ENCODE data around the gene TSFM.

The TSFM gene

GRCh38 chr12:57737467-57738460, 44.8 kb upstream of the TSFM start:
- no peaks in the 10 kb centered on the region for H3K27me3 ChIP-seq (ENCODE audit: control insufficient read depth, low read length)
- H3K9me3 ChIP-seq (ENCODE audit: control insufficient read depth, insufficient read depth, low read length) = no peaks in the 10 kb centered on the region
- no peak overlapping the region for H3K27ac ChIP-seq (ENCODE audit: low read depth, low read length)
- no peak overlapping the region for H3K4me2 ChIP-seq (ENCODE audit: low read length)
- no peaks in the 10 kb centered on the region for H4K20me1 ChIP-seq (ENCODE audit: control insufficient read depth, insufficient read depth, low read depth, low read length)
- H3K4me1 ChIP-seq (ENCODE audit: control insufficient read depth, low read length) = peaks cover 32% of the 10 kb centered on the region
- H3K36me3 ChIP-seq (ENCODE audit: control insufficient read depth, low read length) = peaks cover 17% of the 10 kb centered on the region
- H3K79me2 ChIP-seq (ENCODE audit: control insufficient read depth, low read length) = peaks cover 32% of the 10 kb centered on the region
- TF ChIP-seq, protein P1, sequence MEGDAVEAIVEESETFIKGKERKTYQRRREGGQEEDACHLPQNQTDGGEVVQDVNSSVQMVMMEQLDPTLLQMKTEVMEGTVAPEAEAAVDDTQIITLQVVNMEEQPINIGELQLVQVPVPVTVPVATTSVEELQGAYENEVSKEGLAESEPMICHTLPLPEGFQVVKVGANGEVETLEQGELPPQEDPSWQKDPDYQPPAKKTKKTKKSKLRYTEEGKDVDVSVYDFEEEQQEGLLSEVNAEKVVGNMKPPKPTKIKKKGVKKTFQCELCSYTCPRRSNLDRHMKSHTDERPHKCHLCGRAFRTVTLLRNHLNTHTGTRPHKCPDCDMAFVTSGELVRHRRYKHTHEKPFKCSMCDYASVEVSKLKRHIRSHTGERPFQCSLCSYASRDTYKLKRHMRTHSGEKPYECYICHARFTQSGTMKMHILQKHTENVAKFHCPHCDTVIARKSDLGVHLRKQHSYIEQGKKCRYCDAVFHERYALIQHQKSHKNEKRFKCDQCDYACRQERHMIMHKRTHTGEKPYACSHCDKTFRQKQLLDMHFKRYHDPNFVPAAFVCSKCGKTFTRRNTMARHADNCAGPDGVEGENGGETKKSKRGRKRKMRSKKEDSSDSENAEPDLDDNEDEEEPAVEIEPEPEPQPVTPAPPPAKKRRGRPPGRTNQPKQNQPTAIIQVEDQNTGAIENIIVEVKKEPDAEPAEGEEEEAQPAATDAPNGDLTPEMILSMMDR (IDR thresholded peaks at IDR 0.05; ENCODE audit: low read depth, low read length, poor library complexity, severe bottlenecking) = no peak
- TF ChIP-seq EZH2phosphoT487 (IDR thresholded peaks at IDR 0.05; ENCODE audit: borderline replicate concordance, low read length) = no peak
- no peaks in the 10 kb centered on the region; the same call in 1 of the 2 replicates for H3F3A ChIP-seq (ENCODE audit: control insufficient read depth, insufficient read depth)
- H3K9me2 ChIP-seq (replicated peaks; ENCODE audit: control insufficient read depth, low read length) = no peaks in the 10 kb centered on the region
- H3K4me3 ChIP-seq (ENCODE audit: low read length) = no peak overlapping the region

DNA sequence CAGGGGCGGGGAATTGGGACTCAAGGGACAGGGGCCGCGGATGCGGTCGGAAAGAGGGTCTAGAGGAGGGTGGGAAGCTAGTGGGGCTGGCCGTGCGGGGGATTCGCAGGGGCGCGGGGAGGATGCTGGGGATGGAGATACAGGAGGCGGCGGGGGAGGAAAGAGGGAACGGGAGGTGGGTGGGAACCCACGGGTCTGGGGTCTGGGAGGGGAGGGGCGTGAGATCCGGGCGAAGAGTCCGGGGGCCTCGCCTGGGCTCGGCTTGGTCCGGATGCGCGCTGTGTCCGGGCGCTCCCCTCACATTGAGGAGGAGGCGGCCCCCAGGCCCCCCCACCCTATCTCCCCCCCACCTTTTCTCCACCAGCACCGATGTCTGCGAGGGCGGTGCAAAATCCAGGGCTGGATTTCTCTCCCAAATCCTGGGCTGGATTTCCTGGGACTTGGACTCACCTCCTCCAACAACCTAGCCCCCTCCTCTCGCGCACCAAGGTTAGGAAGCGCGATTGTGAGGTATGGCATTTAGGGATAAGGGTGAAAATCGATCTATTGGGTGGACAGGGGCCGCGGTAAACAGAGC, 43.8 kb upstream of the TSFM start, which contains the start of gene AGAP2:
TSS of gene AGAP2 (minus strand) at position 82 of the 577 bp plus-strand sequence. CDS start 496 bp downstream, outside the sequence.
- H3K9me3 ChIP-seq (ENCODE audit: control insufficient read depth, insufficient read depth, low read length) = no peaks in the 10 kb centered on the region
- TF ChIP-seq, protein P1 (IDR thresholded peaks at IDR 0.05; ENCODE audit: low read depth, low read length, poor library complexity, severe bottlenecking) = no peak
- no peak for TF ChIP-seq EZH2phosphoT487 (IDR thresholded peaks at IDR 0.05; ENCODE audit: borderline replicate concordance, low read length)
- no peak within 1 kb of the TSS for H3K4me3 ChIP-seq (ENCODE audit: low read length)
- H3K4me2 ChIP-seq (ENCODE audit: low read length) = peak within 1 kb of the TSS; percentile 17; the same call in 1 of the 2 replicates
- peaks cover 32% of the 10 kb centered on the region for H3K79me2 ChIP-seq (ENCODE audit: control insufficient read depth, low read length)
- no peaks in the 10 kb centered on the region for H3K27me3 ChIP-seq (ENCODE audit: control insufficient read depth, low read length)
- H3K27ac ChIP-seq (ENCODE audit: low read depth, low read length) = no peak within 1 kb of the TSS
- H4K20me1 ChIP-seq (ENCODE audit: control insufficient read depth, insufficient read depth, low read depth, low read length) = no peaks in the 10 kb centered on the region
- peaks cover 42% of the 10 kb centered on the region for H3K4me1 ChIP-seq (ENCODE audit: control insufficient read depth, low read length)
- H3K9me2 ChIP-seq (replicated peaks; ENCODE audit: control insufficient read depth, low read length) = no peaks in the 10 kb centered on the region
- H3K36me3 ChIP-seq (ENCODE audit: control insufficient read depth, low read length) = peaks cover 9% of the 10 kb centered on the region; the same call in 1 of the 2 replicates
- H3F3A ChIP-seq (ENCODE audit: control insufficient read depth, insufficient read depth) = peaks cover 2% of the 10 kb centered on the region; the same call in 1 of the 2 replicates

DNA sequence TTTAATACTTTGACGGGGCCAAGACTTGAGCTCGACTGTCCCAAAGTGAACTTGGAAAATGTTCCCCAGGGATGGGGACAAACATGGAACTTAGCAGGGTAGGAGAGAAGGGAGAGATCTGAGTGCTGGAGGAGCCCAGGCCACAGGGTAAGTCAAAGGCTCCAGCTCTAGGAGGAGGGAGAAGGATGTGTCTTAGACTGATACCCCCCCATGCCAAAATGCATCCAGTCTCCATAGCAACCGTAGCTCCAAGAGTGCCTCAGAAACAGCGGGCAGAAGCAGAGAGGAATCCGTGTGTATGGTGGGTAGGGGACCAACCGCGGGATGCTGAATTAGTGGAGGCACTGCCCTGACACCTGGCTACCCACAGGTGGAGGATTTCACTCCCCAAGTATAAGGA, 43.2 kb upstream of the TSFM start:
- Histone ChIP-seq H3K4me1 (ENCODE audit: control insufficient read depth, low read length) (peaks cover 49% of the 10 kb centered on the region), H3K27me3 (ENCODE audit: control insufficient read depth, low read length) (no peaks in the 10 kb centered on the region), H3F3A (ENCODE audit: control insufficient read depth, insufficient read depth) (peaks cover 2% of the 10 kb centered on the region; the same call in 1 of the 2 replicates), H3K27ac (ENCODE audit: low read depth, low read length) (no peak overlapping the region), H3K9me2 (replicated peaks; ENCODE audit: control insufficient read depth, low read length) (no peaks in the 10 kb centered on the region), H3K4me3 (ENCODE audit: low read length) (no peak overlapping the region), H3K9me3 (ENCODE audit: control insufficient read depth, insufficient read depth, low read length) (no peaks in the 10 kb centered on the region), H3K36me3 (ENCODE audit: control insufficient read depth, low read length) (peaks cover 3% of the 10 kb centered on the region; the same call in 1 of the 2 replicates), H3K4me2 (ENCODE audit: low read length) (peak overlapping the region; percentile 17; the same call in 1 of the 2 replicates), H4K20me1 (ENCODE audit: control insufficient read depth, insufficient read depth, low read depth, low read length) (no peaks in the 10 kb centered on the region), H3K79me2 (ENCODE audit: control insufficient read depth, low read length) (peaks cover 32% of the 10 kb centered on the region)
- no peak for TF ChIP-seq EZH2phosphoT487 (IDR thresholded peaks at IDR 0.05; ENCODE audit: borderline replicate concordance, low read length)
- TF ChIP-seq, protein P1 (IDR thresholded peaks at IDR 0.05; ENCODE audit: low read depth, low read length, poor library complexity, severe bottlenecking) = no peak

Measured in DOHH2 (cell line).